HepG2 (cell line): ENCODE measurements around the gene IL1RAPL1. TPM values are rescaled to one million over a fixed set of nuclear protein-coding genes. Genes with fewer than 3 reads are reported as not detected.

ENCODE experiments used
- ATAC-seq: fragments of 200-7000 bp; cut with Tn5 transposase; 3 replicates; pipeline ENCODE4 v1.9.1; 2020; ENCODE audit warnings: mild to moderate bottlenecking, moderate library complexity
- BruUV-seq: library from RNA; stranded (reverse); fragments of 400-500 nt; replicated peaks from 2 replicates; lab custom pipeline; 2021; lab: Mats Ljungman, UMichigan
- CTCF ChIA-PET: fragments of 300-600 bp; formaldehyde crosslinking; extraction: SDS; loops from one replicate; lab custom pipeline; 2021; ENCODE audit warnings: low total read pairs, inconsistent platforms, low intra/inter-chr PET ratio; lab: Yijun Ruan, JAX
- POLR2A ChIA-PET: fragments of 350-600 bp; sonication (Branson Sonifier 250); formaldehyde crosslinking; loops from one replicate; lab custom pipeline; 2020; ENCODE audit warnings: antibody characterized with exemption, inconsistent platforms; lab: Yijun Ruan, JAX
- DNase-seq: peaks from one replicate; pipeline ENCODE4 v3.0.0-alpha.2; 2015; ENCODE audit warnings: low spot score
- FAIRE-seq: peaks from 3 replicates; lab custom pipeline; 2011; peaks lifted over from hg19 to GRCh38; lab: Jason Lieb, UNC
- H2AFZ ChIP-seq: one replicate; pipeline ENCODE4 v1.6.1; 2011; ENCODE audit warnings: low read length, inconsistent platforms
- H3K27ac ChIP-seq: fragments of 300-600 bp; 3 replicates; pipeline ENCODE4 v1.8.0; 2011; ENCODE audit warnings: mixed run types, mild to moderate bottlenecking, mixed read lengths, low read length, inconsistent platforms; ENCODE audit not compliant: insufficient read depth; ENCODE audit errors: extremely low read length
- H3K27me3 ChIP-seq, 2 experiments: fragments of 200-600 bp in 1 of 2; 2 replicates in 1 of 2; 3 replicates in 1 of 2; pipeline versions ENCODE4 v1.6.0 to v1.8.0; 2011; ENCODE audit warnings: low read length in 2 of 2, mild to moderate bottlenecking in 2 of 2, moderate library complexity in 2 of 2, inconsistent platforms in 1 of 2; ENCODE audit not compliant: insufficient read depth in 2 of 2, control insufficient read depth in 1 of 2
- H3K36me3 ChIP-seq, 2 experiments: fragments of 200-600 bp in 1 of 2; replicated peaks in 1 of 2; 2 replicates in 1 of 2; 3 replicates in 1 of 2; pipeline versions ENCODE4 v1.5.1 to v1.8.0; 2011; ENCODE audit warnings: low read length in 2 of 2, inconsistent platforms in 1 of 2; ENCODE audit not compliant: insufficient read depth in 2 of 2, control insufficient read depth in 1 of 2
- H3K4me1 ChIP-seq: 2 replicates; pipeline ENCODE4 v1.5.1; 2012; ENCODE audit warnings: low read length, inconsistent platforms; ENCODE audit not compliant: insufficient read depth
- H3K4me2 ChIP-seq: 2 replicates; pipeline ENCODE4 v1.6.0; 2011; ENCODE audit warnings: low read depth, low read length, inconsistent platforms
- H3K4me3 ChIP-seq, 3 experiments: fragments of 200-600 bp in 1 of 3; sonication (generic), shearing (Covaris generic) in 1 of 3; replicated peaks in 1 of 3; 2 replicates each; pipeline ENCODE4 v1.5.1; 2011 to 2016; ENCODE audit warnings: low read length in 3 of 3, inconsistent platforms in 2 of 3, low read depth in 2 of 3, mild to moderate bottlenecking in 2 of 3, control low read depth in 1 of 3, mixed read lengths in 1 of 3; ENCODE audit not compliant: insufficient read depth in 1 of 3
- H3K79me2 ChIP-seq: one replicate; pipeline ENCODE4 v1.6.1; 2011; ENCODE audit warnings: low read length, inconsistent platforms; ENCODE audit not compliant: insufficient read depth
- H3K9ac ChIP-seq: 2 replicates; pipeline ENCODE4 v1.6.0; 2011; ENCODE audit warnings: mild to moderate bottlenecking, low read depth, low read length, inconsistent platforms; ENCODE audit not compliant: insufficient read depth
- H3K9me3 ChIP-seq: 2 replicates; pipeline ENCODE4 v1.5.1; 2012; ENCODE audit warnings: mild to moderate bottlenecking, low read length
- H4K20me1 ChIP-seq: 2 replicates; pipeline ENCODE4 v1.6.0; 2011; ENCODE audit warnings: inconsistent platforms, mild to moderate bottlenecking, low read length, moderate library complexity; ENCODE audit not compliant: insufficient read depth
- ARID5B ChIP-seq: IDR thresholded peaks from 2 replicates; pipeline ENCODE4 v1.4.0; 2020; ENCODE audit warnings: mild to moderate bottlenecking, missing genetic modification reagents
- MED13 ChIP-seq: sonication (generic); formaldehyde crosslinking; IDR thresholded peaks from 2 replicates; pipeline ENCODE4 v1.5.0; 2020; ENCODE audit warnings: missing genetic modification reagents
- PRDM4 ChIP-seq: sonication (generic); formaldehyde crosslinking; IDR thresholded peaks from 2 replicates; pipeline ENCODE4 v1.9.0; 2021; ENCODE audit warnings: missing genetic modification reagents, borderline replicate concordance
- RFXANK ChIP-seq: IDR thresholded peaks from 2 replicates; pipeline ENCODE4 v1.6.1; 2016
- SOX5 ChIP-seq: IDR thresholded peaks from 2 replicates; pipeline ENCODE4 v1.6.1; 2016; ENCODE audit warnings: borderline replicate concordance
- ZBTB10 ChIP-seq: sonication (generic); formaldehyde crosslinking; IDR thresholded peaks from 2 replicates; pipeline ENCODE4 v1.4.0; 2020; ENCODE audit warnings: missing genetic modification reagents, borderline replicate concordance
- ZBTB33 ChIP-seq: sonication (generic); formaldehyde crosslinking; IDR thresholded peaks from 2 replicates; pipeline ENCODE4 v1.4.0; 2020; ENCODE audit warnings: missing genetic modification reagents
- ZBTB49 ChIP-seq: sonication (generic); formaldehyde crosslinking; IDR thresholded peaks from 2 replicates; pipeline ENCODE4 v1.4.0; 2020; ENCODE audit warnings: missing genetic modification reagents, borderline replicate concordance
- ZKSCAN5 ChIP-seq: sonication (generic); formaldehyde crosslinking; IDR thresholded peaks from 2 replicates; pipeline ENCODE4 v1.5.1; 2020; ENCODE audit warnings: mild to moderate bottlenecking, missing genetic modification reagents
- ZNF430 ChIP-seq: sonication (generic); formaldehyde crosslinking; IDR thresholded peaks from 2 replicates; pipeline ENCODE4 v1.9.0; 2021; ENCODE audit warnings: mild to moderate bottlenecking, missing genetic modification reagents
- WGBS: methylation state at CpG from one replicate; pipeline ENCODE4 v1.1.6; 2017; ENCODE audit warnings: low lambda C conversion rate; 5-methylcytosine and 5-hydroxymethylcytosine counted together
- in situ Hi-C: cut with HindIII; loops from 2 replicates; pipeline ENCODE4 v1.10.0; 2017; ENCODE audit warnings: low pct_unique_long_range_greater_than_20kb; ENCODE audit not compliant: extremely low pct_ligation_motif_present
- intact Hi-C: fragments of 100-400 bp; cut with micrococcal nuclease; formaldehyde crosslinking; loops from one replicate; pipeline ENCODE4 v1.10.0; 2022; ENCODE audit not compliant: unreplicated experiment
- polyA plus RNA-seq, 8 experiments: library from polyadenylated mRNA; depleted of rRNA in 3 of 8; stranded (reverse) in 7 of 8; unstranded in 1 of 8; fragments of >200 nt; fragmentation: Illumina TruSeq in 4 of 8; extraction: Trizol in 4 of 8; gene quantifications; 2 replicates each; pipeline versions ENCODE4 v1.2.1 to v1.2.3, GENCODE V29; 2011 to 2016; ENCODE audit warnings: low read depth in 4 of 8, missing spikeins in 1 of 8, mixed read lengths in 1 of 8; ENCODE audit not compliant: insufficient read depth in 1 of 8
- total RNA-seq, 5 experiments: library from RNA; depleted of rRNA; stranded (reverse); fragments of >200 nt; fragmentation: Illumina TruSeq; extraction: Trizol; gene quantifications; 2 replicates each; pipeline ENCODE4 v1.2.3, GENCODE V29; 2016; ENCODE audit warnings: low read depth in 1 of 5

The IL1RAPL1 gene
- total and polyA plus RNA-seq, 2 of the 13 experiments (the other 11 are each of a cell fraction or from before 2014, with no cell fraction given), result 0.04 TPM; not detected in 1

DNA sequence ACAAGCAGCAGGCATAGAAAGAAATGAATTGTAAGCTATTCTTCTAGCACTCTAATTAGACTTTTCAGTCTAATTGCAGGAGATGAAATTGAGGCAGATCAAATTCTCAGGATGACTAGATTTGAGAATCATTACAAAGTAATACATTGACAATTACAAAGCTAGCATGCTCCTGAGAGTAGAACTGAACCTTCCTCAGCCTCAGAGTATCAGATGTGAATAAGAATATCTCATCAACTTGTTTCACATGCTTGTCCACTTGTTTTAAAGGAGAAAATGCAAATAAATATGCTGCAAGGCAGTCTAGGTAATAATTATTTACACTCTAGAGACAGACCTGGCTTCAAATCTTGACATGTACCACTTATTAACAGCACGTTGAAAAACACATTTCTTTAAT, 1137.1 kb downstream of the IL1RAPL1 start:
- no peak overlapping the region for H3K27ac ChIP-seq
- H3K9me3 ChIP-seq, result no peaks in the 10 kb centered on the region
- ChIA-PET POLR2A (no interaction called here), CTCF (no interaction called here)
- H4K20me1 ChIP-seq, result no peaks in the 10 kb centered on the region
- no peaks in the 10 kb centered on the region for H3K27me3 ChIP-seq
- no peak overlapping the region for H3K4me3 ChIP-seq
- in situ Hi-C loops (no loop called here), intact Hi-C loops (no loop called here)
- H3K4me2 ChIP-seq, result no peak overlapping the region
- WGBS, result 0% methylated on average over 1 of the region's 1 CpG
- no TSS peak for BruUV-seq
- ATAC-seq (no peak), DNase-seq (no peak), FAIRE-seq (no peak)
- H3K4me1 ChIP-seq, result no peaks in the 10 kb centered on the region
- H3K79me2 ChIP-seq, result no peaks in the 10 kb centered on the region
- no peak overlapping the region for H2AFZ ChIP-seq
- TF ChIP-seq RFXANK (CRISPR knock-in tag) (no peak), ZNF430 (CRISPR knock-in tag) (no peak), ARID5B (CRISPR knock-in tag) (no peak), ZBTB10 (CRISPR knock-in tag) (no peak), ZBTB49 (no peak), MED13 (no peak), PRDM4 (CRISPR knock-in tag) (no peak), SOX5 (CRISPR knock-in tag) (no peak), ZKSCAN5 (CRISPR knock-in tag) (no peak), ZBTB33 (CRISPR knock-in tag) (no peak)
- no peaks in the 10 kb centered on the region for H3K36me3 ChIP-seq
- H3K9ac ChIP-seq, result no peak overlapping the region
